HG03460 (cell line): ENCODE data around the gene FAM168B.

Experiments used
- ATAC-seq: cut with Tn5 transposase; IDR thresholded peaks from one replicate; pipeline ENCODE4 v1.9.1; 2021; ENCODE audit not compliant: unreplicated experiment

Gene FAM168B

GRCh38 chr2:131056204-131056931, 36.9 kb downstream of the FAM168B start:
- ATAC-seq: no peak

DNA sequence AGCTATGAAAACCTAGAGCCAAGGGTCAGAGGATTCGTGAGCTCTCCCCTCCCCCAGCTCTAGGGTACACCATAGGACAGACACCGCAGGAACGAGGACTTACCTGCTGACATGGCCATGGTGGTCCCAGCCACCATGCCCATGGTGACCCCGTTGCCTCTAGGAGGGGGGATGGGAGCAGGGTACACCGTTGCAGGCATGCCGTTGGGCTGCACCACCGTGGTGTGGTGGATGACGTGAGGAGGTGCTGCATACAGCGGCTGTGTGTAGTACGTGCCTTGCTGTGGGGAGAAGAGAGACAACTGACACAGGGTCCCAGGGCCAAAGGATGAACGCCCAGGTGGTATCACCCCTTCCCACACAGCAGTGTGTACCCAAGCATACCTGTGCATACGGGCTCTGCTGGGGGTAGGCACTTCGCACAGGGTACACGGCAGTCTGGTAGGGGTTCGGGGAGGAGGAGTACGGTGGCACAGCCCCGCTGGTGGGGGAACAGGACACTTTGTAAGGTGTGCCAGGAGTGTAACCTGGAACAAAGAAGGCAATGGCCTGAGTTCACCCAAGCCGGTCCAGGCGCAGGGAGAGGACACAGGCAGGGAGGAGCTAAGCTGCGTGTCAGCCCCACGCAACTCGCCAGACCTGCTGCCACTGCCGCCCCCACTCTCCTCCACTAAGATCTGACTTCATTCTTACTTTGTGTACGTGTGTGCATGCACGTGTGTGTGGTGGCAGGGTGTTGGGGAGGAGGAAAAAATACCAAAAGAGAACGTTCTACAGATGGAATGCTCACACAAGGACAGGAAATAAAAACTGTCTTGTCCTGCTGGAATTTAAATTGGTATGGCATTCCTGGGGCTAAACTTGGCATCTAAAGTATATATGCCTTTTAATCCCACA, 37.8 kb downstream of the FAM168B start:
- ATAC-seq: no peak

DNA sequence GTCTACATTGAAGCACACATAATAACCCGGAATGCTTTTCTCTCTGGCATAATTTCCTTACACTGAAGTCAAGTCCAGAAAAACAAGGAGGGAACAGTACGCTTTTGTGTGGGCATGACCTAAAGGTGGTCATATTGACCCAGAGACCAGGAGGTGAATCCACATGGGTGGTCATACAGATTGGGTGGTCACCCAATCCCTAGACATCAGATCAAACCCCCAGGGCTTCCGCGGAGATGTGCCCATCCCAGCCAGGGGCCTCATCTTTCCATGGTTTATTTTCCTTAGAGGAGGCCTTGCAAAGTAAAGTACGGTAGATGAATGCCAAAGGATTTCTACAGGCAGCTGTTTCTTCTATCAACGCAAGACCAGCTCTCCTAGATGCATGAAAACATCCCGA, 38.8 kb downstream of the FAM168B start:
- no peak for ATAC-seq

DNA sequence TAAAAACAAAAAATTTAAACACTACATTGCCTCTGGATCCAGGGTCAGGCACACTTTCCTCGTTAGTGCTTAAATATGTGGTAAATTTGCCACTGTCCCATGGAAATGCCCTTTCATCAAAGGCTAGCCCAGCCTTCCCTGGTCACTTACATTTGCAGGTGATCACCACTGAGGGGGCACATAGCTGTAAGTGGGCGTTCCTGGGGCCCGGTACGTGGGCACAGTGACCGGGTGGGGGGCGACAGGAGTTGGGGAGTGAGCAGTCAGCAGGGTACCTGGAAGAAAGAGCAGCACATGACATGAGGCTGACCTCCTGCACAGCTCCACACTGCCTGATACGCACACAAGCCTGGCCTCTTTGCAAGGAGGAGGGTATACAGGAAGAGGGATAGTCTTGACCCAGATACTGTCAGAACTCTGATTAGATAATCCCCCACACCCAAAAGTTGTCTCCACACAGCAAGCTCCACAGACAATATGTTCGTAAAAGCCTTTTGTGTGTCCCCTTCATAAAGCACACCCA, 40.5 kb downstream of the FAM168B start:
- ATAC-seq: no peak

- ATAC-seq: no peak
Observed at GRCh38 chr2:131050896-131051295, 42.4 kb downstream of the FAM168B start.

DNA sequence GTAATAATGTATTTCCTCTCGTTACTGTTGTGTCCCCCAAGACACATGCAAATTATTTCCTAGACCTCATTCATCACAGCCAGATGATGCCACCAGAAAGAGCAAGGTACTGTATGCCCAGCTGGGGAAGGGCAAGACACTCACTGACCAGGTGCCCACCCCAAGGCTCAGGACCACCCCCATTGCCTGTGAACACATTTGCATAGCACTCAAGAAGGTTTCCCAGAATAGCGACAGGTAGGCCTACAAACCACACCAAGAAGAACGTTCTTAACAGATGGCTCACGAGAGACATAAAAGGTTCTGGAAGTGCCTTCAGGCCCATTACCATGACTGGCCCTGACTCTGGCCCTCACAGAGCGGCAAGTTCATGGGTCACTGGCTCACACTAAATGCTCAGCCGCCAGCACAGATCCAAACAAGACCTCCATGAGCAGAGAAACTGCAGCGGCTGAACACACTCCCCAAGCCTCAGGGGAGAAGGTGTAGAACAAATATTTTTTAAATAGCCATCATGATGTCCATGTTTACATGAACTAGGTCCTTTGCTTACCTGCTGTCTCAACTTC, 44.0 kb downstream of the FAM168B start:
- ATAC-seq: no peak

DNA sequence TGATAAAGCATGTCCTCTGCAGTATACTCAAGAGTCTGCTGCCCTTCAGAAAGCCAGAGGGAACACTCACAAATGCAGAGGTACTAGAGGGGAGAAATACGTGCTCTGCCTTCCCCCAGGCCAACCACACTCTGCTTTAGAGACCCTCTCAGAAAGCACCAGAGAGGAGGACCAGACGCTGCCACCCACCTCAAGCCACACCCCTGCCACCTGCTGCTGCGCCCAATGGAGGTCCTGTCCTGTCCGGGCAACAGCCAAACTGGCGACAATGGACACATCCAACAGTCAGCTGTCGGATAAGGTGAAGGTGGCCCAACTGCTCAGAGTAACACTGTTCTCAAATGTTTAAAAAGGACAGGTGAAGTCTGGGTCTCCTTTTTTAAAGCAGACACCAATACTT, 44.6 kb downstream of the FAM168B start:
- ATAC-seq: no peak

GRCh38 chr2:131047920-131048560, 45.2 kb downstream of the FAM168B start:
- no peak for ATAC-seq

DNA sequence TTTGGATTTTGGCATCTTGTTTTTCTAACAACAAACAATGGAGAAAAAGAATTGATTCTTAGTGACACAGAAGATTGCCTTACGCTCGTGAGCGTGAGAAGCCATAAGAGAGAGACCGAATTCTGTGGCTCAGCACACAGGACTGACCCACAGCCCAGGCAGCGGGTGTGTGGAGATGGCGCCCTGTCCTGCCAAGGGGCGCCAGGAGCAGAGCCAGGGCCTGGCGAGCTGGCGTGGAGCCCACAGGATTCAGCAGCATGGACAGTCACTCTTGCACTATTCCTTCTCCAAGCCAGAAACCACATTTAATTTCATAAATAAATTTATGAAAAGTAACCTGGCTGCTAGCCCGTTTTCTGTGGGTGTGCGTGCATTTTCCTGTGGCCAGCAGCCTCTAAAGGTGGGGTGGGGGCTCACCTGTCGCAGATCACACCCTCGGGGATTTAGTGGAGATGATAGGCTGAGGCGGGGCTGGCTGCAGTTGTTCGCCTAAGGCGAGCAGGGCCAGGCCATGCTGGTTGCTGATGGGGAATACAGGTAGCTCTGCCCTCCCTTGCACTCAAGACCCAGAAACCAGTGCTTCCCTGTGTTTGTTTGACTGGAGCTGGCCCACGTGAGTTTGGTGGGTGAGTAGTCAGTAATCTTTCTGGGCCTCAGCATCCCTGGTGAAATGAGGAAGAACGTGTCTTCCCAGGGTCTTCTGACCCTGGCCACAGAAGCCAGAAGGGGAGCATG, 46.2 kb downstream of the FAM168B start:
- ATAC-seq: no peak

DNA sequence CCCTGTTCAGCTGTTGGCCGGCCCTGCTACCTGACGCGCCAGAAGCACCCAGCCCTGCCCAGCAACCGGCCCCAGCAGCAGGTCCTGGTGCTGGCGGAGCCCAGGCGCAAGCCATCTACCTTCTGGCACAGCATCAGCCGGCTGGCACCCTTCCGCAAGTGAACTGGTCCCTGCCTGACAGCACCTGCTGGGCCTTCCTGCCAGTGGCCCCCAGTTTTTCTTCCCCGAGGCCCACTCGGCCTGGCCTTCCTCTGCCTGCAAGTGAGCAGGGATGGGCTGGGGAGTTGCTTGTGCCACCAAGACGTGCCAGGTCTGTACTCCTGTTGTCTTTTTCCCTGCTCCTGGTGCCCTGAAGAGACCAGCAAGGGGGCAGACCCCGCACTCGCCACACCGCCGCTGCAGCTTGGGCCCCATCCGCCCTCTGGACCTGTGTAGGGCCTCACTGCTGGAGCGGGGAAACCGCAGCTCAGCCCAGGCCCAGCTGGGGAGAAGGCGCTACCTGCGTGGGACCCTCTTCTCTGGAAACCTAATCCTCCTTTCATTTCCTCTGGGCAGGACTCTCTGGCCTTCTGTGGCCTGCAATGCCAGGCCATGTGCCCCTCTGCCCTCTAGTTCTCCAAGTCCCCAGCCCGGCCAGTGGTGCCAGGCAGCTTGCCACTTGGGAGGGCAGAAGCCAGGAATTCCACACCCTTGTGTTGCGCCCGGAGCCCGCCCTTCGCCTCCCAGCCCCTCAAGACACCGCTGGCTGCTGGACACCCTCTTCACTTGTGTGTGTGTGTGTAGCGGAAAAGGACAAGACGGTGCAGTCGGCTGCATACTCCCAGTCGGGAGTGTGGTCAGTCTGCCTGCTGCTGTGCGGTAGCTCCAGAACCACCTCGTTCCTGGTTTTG, 47.0 kb downstream of the FAM168B start:
- no peak for ATAC-seq

- no peak for ATAC-seq
Observed at GRCh38 chr2:131045286-131046027, 47.8 kb downstream of the FAM168B start.

GRCh38 chr2:131044757-131045150, 48.5 kb downstream of the FAM168B start:
- no peak for ATAC-seq

- ATAC-seq: no peak
Observed at GRCh38 chr2:131044075-131044756, 49.0 kb downstream of the FAM168B start.

DNA sequence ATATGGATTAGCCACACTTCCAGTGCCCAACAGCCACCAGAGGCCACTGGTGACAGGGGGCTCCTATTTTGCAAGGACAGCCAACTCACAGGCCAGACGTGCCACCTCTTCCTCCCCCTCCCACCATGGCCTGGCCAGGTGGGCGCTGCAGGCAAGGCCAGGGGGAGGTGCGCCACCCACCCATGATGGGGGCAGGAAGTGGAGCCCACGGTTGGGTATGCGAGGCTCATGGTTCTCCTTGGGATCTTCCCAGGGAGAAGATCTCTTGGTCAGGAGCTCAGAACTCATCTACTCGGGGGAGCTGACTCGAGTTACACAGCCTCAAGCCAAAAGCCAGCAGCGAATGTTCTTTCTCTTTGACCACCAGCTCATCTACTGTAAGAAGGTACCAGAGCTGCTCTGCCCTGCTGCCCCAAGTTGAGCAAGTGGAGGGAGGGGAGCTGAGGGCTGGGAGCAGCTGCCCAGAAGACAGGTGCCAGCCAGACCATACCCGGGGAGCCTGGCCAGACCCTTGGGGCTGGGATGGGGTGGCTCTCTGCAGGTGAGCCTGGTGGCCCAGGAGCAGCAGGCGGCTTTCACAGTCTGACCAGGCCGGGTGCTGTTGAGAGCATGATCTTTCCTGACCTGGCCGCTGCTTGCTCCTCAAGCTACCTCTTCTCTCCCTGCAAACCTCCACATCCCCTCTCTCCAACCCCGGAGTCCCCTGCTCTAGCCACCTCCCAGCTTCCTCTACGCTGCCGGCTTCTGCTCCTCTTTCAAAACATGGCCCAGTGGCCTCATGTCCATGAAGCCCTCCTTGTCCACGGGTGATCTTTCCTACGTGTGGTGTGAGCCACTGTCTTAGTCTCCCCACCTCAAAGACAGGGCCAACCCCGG, 49.8 kb downstream of the FAM168B start:
- ATAC-seq: no peak

GRCh38 chr2:131042148-131042775, 51.0 kb downstream of the FAM168B start:
- no peak for ATAC-seq

DNA sequence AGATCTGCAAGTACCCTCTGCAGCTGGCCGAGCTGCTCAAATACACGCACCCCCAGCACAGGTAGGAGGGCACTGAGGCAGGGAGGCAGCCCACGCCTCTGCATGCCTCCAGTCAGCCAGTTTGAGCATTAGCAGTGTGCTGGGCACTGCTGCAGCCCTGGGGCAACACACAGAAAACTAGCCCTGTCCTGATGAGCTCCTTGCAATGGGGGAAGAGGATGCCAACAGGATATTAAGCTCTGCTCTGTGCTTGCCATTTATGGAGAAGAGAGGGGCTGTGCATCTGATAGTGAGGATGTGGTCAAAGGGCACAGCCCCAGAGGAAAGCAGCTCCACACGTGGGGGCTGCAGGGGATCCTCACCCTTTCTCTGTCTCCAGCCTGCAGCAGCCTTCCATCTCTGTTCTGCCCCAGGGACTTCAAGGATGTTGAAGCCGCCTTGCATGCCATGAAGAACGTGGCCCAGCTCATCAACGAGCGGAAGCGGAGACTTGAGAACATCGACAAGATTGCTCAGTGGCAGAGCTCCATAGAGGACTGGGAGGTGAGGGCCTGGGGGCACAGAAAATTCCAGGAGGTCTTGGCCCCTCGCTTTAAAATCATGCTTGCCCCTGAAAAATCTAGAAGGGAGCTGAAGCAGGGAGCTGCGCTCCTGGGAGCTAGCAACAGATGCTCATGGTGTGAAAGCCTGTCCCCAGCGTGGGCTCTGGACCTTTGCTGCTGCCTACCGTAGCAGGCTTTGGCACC, 51.7 kb downstream of the FAM168B start:
- no peak for ATAC-seq
